Sciatic nerve (tissue), 2 donors: Measurements from ENCODE around the gene CDC42EP4. TPM values are rescaled to one million over a fixed set of nuclear protein-coding genes. Genes with fewer than 3 reads are reported as not detected.

Experiments used
- ATAC-seq: fragments of 200-7000 bp; cut with Tn5 transposase; one replicate; pipeline ENCODE4 v1.9.1; 2020; ENCODE audit warnings: mild to moderate bottlenecking, moderate library complexity
- DNase-seq: peaks from one replicate; pipeline ENCODE4 v3.0.0-alpha.2; 2020; ENCODE audit warnings: low spot score
- intact Hi-C: fragments of 100-400 bp; cut with DNase I; formaldehyde crosslinking; loops from one replicate; pipeline ENCODE4 v1.14.2; 2022
- total RNA-seq: library from RNA; stranded (reverse); fragmentation: NEBNext Ultra II Directional; extraction: Animal tissue kit (Norgen Biotek cat#: 25700); gene quantifications from one replicate; pipeline ENCODE4 v1.2.1, GENCODE V29; 2021
- donor health status: DM: no; HTN: no; CAD: no.
- donor health status: DM: no; HTN: no; CAD: no.

Gene CDC42EP4, protein sequence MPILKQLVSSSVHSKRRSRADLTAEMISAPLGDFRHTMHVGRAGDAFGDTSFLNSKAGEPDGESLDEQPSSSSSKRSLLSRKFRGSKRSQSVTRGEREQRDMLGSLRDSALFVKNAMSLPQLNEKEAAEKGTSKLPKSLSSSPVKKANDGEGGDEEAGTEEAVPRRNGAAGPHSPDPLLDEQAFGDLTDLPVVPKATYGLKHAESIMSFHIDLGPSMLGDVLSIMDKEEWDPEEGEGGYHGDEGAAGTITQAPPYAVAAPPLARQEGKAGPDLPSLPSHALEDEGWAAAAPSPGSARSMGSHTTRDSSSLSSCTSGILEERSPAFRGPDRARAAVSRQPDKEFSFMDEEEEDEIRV
- total RNA-seq, result 98.8 TPM

- intact Hi-C loops, result no loop called here
- ATAC-seq, result peak; percentile 94
- DNase-seq, result peak; percentile 98
These were observed at the start of gene CDC42EP4 for GRCh38 chr17:73311781-73312641. CDC42EP4 (minus strand) TSS chr17:73312001; CDS start chr17:73286500, 25,501 bp downstream.

GRCh38 chr17:73360961-73361761, 49.4 kb upstream of the CDC42EP4 start:
- ATAC-seq (no peak), DNase-seq (no peak)
- intact Hi-C loops, result no loop called here

DNA sequence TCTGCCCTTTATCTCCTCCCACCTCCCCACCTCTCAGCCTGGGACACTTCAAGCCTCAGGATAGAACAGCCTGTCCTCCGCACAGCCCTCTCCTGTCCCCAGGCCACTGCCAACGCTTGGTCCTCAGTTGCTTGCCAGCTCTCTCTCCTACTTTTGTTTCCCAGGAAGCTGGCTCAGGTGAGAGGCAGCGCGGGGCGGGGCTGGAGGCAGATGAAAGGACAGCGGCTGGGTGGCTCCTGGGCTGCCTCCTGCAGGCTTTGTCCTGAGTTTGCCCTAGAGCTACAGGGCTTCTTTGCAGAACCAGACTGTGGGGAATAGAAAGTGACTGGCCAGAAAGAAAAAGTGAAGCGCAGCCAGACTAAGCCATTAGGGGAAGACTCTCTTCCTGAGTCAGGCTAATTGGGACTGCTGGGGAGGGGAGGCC, 48.2 kb upstream of the CDC42EP4 start:
- intact Hi-C loops, result no loop called here
- ATAC-seq, result no peak

DNA sequence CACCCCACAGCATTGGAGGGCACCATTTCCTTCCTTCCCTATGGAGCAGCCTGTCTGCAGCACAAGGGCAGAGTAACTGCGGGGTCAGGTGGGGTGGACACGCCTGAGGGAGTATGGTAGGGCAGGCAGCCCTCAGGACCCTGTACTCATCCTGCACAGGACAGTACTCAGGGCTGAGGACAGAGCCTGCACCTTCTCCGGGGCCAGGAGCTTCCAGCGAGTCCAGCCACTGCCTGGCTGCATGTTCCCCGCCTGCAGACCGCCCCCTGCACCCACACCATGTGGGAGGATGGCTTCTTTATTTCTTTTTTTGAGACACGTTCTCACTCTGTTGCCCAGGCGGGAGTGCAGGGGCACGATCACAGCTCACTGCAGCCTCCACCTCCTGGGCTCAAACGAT, 47.6 kb upstream of the CDC42EP4 start:
- ATAC-seq (no peak), DNase-seq (no peak)
- intact Hi-C loops, result no loop called here

More for the DNA sequence above, 48.2 kb upstream of the CDC42EP4 start:
- DNase-seq, result no peak

DNA sequence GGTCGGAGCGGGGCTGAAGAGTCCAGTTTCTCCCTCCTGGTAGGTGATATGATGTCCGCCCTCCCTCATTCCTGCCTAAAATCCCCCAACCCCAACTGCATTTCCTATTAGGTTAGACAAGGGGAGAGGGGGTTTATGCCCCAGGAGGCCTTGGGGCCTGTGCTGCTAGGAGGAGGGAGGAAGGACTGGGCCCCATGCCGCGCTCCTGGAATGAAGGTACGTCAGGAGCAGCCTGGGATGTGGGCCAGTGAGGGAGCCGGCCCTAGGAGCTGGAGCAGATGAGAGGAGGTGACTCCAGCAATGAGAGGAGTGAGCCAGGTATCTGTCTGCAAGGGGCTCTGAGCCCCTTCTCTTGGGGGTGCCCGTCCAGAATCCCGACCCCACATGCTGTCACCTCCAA, 46.9 kb upstream of the CDC42EP4 start:
- ATAC-seq, result no peak
- intact Hi-C loops, result no loop called here
- DNase-seq, result no peak

DNA sequence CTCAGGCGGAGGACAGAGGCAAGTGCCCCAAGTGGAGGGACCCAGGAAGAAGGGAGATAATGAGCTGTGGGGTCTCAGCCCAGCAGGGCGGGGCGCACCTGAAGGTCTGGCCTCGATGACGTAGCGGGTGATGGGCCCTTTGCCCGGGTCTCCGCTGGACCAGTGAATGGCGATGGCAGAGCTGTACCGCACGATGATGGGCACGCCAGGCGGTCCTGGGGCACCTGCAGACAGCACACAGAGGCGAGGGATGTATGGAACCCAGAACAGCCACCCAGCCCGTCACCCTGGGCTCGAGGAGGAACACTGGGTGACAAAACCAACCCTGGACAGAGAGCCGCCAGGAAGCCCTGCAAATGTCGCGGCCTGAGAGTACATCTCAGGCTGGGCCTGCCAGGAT, 46.2 kb upstream of the CDC42EP4 start:
- DNase-seq, result no peak
- no peak for ATAC-seq
- intact Hi-C loops, result no loop called here

DNA sequence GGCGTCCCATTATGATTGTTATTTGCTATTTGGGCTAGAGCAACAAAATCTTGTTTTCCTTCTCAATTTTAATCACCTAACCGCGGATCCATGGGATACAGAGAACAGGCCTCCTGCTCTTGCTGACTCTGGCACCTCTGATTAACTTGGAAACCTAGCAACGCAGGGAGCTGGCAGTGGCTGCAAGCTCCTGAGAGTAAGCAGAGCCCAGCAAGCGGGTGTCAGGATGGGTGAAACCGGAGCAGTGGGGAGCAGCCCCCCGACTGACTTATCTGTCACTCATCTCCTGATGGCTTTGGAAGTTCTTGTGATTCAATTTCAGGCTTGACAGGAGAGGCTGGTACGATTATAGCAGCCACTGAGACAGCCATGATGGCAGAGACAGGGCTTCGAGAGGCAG, 45.5 kb upstream of the CDC42EP4 start:
- no peak for ATAC-seq

GRCh38 chr17:73356561-73357170, 44.9 kb upstream of the CDC42EP4 start:
- no peak for ATAC-seq
- intact Hi-C loops, result no loop called here
- DNase-seq, result no peak

More for the DNA sequence above, 45.5 kb upstream of the CDC42EP4 start:
- no peak for DNase-seq
- intact Hi-C loops, result no loop called here

- DNase-seq (no peak), ATAC-seq (no peak)
- intact Hi-C loops, result no loop called here
These were observed 42.9 kb upstream of the CDC42EP4 start for GRCh38 chr17:73354423-73355284.

DNA sequence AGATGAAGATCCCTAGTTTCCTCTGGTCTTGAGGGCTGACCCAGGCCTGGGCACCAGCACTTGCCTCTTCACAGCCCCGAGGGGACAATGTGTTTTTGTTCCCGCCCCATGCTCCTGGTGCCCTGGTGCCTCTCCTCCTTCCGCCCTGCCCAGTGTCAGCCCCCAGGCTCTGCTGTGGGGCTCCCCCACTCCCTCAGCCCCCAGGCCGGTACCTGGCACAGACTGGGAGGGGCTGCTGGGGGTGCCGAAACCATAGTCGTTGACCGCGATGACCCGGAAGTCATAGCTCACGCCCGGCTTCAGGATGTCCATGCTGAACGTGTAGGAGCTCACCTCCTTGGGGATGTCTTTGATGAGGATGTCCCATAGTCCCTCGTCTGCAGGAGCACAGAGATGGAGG, 40.5 kb upstream of the CDC42EP4 start:
- intact Hi-C loops, result no loop called here
- DNase-seq (no peak), ATAC-seq (no peak)

DNA sequence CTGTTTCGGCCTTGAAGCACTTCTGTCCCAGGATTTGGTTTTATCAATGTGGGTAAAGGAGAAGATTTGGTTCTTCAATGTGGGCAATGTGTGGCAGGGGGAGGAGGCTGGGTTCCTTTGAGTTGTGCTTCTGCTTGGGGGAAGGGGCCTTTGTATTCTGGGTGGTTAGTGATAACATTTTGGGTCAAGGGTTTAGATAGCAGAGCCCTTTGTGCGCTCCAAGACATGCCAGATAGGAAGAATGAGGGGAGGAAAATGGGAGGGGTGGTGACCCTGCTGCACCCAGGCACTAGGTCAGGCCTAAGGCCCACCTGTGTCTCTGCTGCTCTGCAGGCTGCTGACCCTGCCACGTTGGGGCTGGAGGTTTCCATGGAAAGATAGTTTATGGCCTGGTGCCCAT, 40.0 kb upstream of the CDC42EP4 start:
- intact Hi-C loops, result no loop called here
- DNase-seq, result no peak
- ATAC-seq, result no peak

- intact Hi-C loops, result no loop called here
- DNase-seq, result no peak
- no peak for ATAC-seq
These were observed 39.1 kb upstream of the CDC42EP4 start for GRCh38 chr17:73350864-73351263.

DNA sequence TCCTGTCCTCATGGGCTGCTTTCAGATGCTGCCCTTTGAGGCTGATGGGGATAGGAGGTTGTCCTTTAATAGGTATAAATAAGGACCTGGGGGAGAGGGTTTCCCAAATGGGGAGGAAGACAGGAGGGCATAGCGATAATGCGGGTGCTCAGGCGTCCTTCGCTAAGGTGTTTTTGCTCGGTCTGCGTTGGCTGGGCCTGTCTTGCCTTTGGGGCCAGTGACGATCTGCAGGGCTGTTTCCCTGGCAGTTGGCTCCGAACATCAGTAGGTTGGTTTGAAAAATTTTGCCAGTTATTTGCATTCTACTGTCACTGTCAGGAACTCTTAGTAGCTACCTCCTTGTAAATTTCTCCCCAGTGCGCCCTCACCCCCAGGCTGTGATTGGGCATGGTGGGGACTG, 37.8 kb upstream of the CDC42EP4 start:
- ATAC-seq, result no peak
- intact Hi-C loops, result no loop called here
- DNase-seq, result no peak

DNA sequence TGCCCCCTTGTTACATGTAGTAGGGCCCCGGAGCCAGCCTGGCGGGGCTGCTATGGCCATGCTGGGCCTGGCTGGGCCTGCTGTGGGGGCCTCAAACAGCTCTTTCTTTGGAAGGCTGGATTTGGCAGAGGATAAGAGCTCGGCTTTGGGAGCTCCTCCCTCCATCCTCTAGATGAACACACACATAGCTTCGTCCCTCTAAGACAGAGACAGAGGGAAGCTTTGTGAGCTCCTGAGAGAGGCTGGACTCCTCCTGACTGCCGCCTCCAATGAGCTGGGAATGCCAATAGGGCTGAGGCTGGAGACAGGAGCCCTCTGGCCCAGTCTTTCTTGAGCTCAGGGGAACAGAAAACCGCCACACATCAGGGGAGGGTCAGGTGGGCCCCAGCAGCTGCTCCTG, 37.3 kb upstream of the CDC42EP4 start:
- DNase-seq (no peak), ATAC-seq (peak; percentile 92)
- intact Hi-C loops, result no loop called here

GRCh38 chr17:73348829-73349095, 37.0 kb upstream of the CDC42EP4 start:
- intact Hi-C loops, result no loop called here
- ATAC-seq, result no peak

DNA sequence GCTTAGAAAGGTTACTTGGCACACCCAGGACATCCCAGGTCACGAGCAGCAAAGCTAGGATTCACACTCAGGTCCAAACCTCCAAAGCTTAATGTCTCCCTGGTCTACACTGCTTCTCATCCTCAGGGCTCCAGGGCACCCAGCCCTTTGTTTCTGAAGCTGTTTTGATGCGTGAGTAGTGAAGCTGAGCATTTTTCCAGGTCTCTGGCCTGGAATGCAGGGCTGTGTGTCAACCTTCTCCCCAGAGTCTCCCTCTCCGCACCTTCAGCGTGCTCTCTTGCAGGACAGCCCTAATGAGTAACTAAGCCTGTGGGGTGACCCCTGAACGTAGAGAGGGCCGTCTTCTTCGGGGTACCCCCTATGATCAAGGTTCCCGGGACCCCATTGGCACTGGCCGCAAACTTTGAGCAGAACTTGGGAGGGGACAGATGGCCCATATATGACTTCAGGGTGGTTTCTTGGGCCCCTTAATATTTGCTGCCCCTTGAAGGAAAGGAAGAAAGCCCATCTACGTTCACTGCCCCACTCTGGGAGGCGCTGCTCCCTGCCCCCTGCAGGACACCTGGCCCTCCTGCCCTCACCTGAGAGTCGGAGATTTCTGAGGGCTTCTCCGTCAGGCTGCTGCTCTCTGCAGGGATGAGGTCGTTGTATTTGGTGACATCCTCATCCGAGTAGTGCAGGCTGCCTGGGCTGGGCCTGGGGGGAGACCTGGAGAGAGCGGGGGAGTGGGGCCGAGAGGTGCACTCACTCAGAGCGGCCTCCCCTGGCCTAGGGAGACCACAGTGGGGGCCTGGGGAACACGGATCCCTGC, 36.4 kb upstream of the CDC42EP4 start:
- intact Hi-C loops, result no loop called here
- ATAC-seq (peak; percentile 26), DNase-seq (peak; percentile 59)

More at GRCh38 chr17:73348829-73349095, 37.0 kb upstream of the CDC42EP4 start:
- no peak for DNase-seq

DNA sequence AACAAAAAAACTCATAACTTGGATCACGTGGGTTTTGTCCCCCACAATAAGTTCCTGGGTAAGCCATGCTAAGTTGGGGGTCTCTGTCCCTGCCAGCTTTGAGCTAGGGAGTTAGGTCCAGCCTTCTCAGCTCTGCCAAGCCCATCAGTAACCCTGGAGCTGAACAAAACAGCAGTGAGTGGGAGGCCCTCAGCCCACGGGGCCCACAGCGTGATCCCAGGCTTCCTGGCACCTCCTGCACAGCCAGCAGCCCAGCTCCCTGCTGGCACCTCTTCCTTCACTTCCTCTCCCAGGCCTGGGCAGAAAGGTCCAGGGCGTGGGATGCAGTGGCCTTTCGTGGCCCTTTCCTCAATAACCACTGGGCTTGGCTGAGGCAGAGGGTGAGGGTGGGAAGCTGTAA, 35.5 kb upstream of the CDC42EP4 start:
- no peak for DNase-seq
- ATAC-seq, result peak; percentile 20
- intact Hi-C loops, result no loop called here
